Heart left ventricle (tissue), 16 donors: ENCODE measurements around the gene C22orf42. TPM values are rescaled to one million over a fixed set of nuclear protein-coding genes. Genes with fewer than 3 reads are reported as not detected.

Source experiments
- ATAC-seq, 4 donors: fragments of 200-7000 bp; cut with Tn5 transposase; one replicate each; pipeline ENCODE4 v1.9.1; 2020 to 2022; ENCODE audit warnings: moderate library complexity in 4 of 4, mild to moderate bottlenecking in 3 of 4, moderate number of reproducible peaks in 1 of 4
- DNase-seq, 5 donors: peaks; one replicate each; pipeline ENCODE4 v3.0.0-alpha.2; 2020
- H3K27ac ChIP-seq, 12 donors: fragments of 200-600 bp; sonication (generic) in 4 of 12; one replicate each; pipeline versions ENCODE4 v1.5.0 to v1.8.0; 2016 to 2022; ENCODE audit warnings: mild to moderate bottlenecking in 2 of 12
- H3K27me3 ChIP-seq, 9 donors: fragments of 200-600 bp; sonication (generic) in 2 of 9; one replicate each; pipeline versions ENCODE4 v1.5.1 to v1.8.0; 2016 to 2022; ENCODE audit warnings: mild to moderate bottlenecking in 3 of 9
- H3K36me3 ChIP-seq, 9 donors: fragments of 200-600 bp; sonication (generic) in 2 of 9; one replicate each; pipeline versions ENCODE4 v1.5.0 to v1.8.0; 2018 to 2022; ENCODE audit warnings: mild to moderate bottlenecking in 2 of 9
- H3K4me1 ChIP-seq, 12 donors: fragments of 200-600 bp; sonication (generic) in 4 of 12; one replicate each; pipeline versions ENCODE4 v1.5.0 to v1.8.0; 2016 to 2022; ENCODE audit warnings: mild to moderate bottlenecking in 3 of 12
- H3K4me3 ChIP-seq, 12 donors: fragments of 200-600 bp; sonication (generic) in 4 of 12; one replicate each; pipeline versions ENCODE4 v1.5.0 to v1.8.0; 2017 to 2022; ENCODE audit warnings: mild to moderate bottlenecking in 9 of 12, moderate library complexity in 4 of 12
- H3K9me3 ChIP-seq, 12 donors: fragments of 200-600 bp; sonication (generic) in 4 of 12; one replicate each; pipeline versions ENCODE4 v1.5.0 to v1.8.0; 2016 to 2022; ENCODE audit warnings: mild to moderate bottlenecking in 1 of 12
- POLR2A ChIP-seq, 2 donors: fragments of 450-650 bp; IDR thresholded peaks; one replicate each; pipeline ENCODE4 v1.6.1; 2017; ENCODE audit warnings: antibody characterized with exemption in 2 of 2, mild to moderate bottlenecking in 2 of 2, moderate library complexity in 2 of 2
- WGBS, 4 donors: extraction: QIAGEN DNeasy Blood & Tissue Kit in 2 of 4; methylation state at CpG; one replicate each; pipeline versions ENCODE4 v1.1.5 to v1.1.7; 2013 to 2018; 5-methylcytosine and 5-hydroxymethylcytosine counted together
- intact Hi-C, 10 donors: fragments of 100-400 bp; cut with DNase I; formaldehyde crosslinking; loops; one replicate each; pipeline versions ENCODE4 v1.11.1 to v1.14.2; 2022
- polyA plus RNA-seq, 2 donors: library from polyadenylated mRNA; stranded (reverse); fragments of 200-250 nt; gene quantifications; one replicate each; pipeline ENCODE4 v1.2.3, GENCODE V29; 2013
- total RNA-seq, 9 donors: library from RNA; depleted of rRNA in 2 of 9; stranded (reverse); fragments of >200 nt in 2 of 9; fragmentation: NEBNext Ultra II Directional in 3 of 9; extraction: Animal tissue kit (Norgen Biotek cat#: 25700) in 3 of 9; gene quantifications; one replicate each; pipeline versions ENCODE4 v1.1.0 to v1.2.4, GENCODE V29; 2016 to 2023
- TF ChIP-seq, protein P1 (sequence below), 12 donors: fragments of 200-600 bp; sonication (generic) in 4 of 12; IDR thresholded peaks; one replicate each; pipeline versions ENCODE4 v1.5.0 to v1.8.0; 2018 to 2022; ENCODE audit warnings: antibody characterized with exemption in 12 of 12, mild to moderate bottlenecking in 5 of 12
- donor health status: ischemic (EF 13 %, LVEDD 7.1; RV severe dilation, severe dysfunction).
- donor health status: healthy with polysubstance abuse.
- donor health status: DM: no; HTN: yes; CAD: no.
- donor health status: DM: no; HTN: no; CAD: no.
- donor health status: ischemic (EF 25% LVEDD 6.9; RV normal size, moderate dysfunction).
- donor health status: ischemic (EF 25% LVEDD 5.7; RV mildly dilated, moderate dysfunction).
- donor health status: healthy.
- donor health status: DM: yes; HTN: yes; CAD: no.
- donor health status: ischemic (EF 35%, LVEDD 5.7; RV mildly dilated, moderate dysfunction).
- donor health status: nonischemic (EF 11% LVEDD 7.7; RV severe dilation, severe dysfunction).
- donor health status: DM: yes; HTN: yes; CAD: no.
- donor health status: PGD.
- donor health status: ischemic (EF 29% LVEDD 5.4; RV normal size, mild dysfunction).
- donor health status: nonischemic (EF 23%, LVEDD 6.1; RV moderate dilation, normal function).

Gene C22orf42
- total and polyA plus RNA-seq, 11 donors, result not detected

DNA sequence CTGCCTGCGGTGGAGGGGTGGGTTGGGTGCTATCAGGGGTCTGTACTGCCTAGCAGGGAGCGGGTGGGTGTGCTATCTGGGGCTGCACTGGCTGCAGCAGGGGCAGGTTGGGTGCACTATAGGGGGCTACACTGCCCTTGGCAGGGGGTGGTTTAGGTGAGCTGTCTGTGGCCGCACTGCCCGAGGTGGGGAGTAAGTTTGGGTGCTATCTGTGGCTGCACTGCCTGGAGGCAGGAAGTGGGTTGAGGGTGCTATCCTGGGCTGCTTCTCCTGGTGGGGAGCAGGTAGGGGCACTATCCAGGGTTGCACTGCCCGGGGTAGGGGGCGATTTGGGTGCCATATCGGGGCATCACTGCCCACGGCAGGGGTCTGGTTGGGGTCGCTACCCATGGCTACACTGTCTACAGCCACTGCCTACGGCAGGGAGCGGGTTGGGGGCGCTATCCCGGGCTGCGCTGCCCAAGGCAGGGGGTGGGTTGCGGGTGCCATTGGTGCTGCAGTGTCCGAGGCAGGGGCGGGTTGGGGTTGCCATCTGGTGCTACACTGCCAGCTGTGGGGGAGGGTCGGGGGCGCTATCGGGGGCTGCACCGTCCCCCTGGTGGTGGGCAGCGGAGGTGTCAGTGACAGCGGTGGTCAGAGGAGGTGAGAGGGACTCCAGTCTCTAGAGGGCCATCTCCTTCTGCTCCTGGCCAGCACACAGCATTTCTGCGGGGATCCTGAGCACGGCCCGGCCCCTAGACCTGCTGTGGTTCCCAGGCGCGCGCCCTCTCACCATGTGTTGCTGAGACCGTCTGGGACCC is 47.1 kb upstream of the C22orf42 start:
- no peak for TF ChIP-seq POLR2A (IDR thresholded peaks at IDR 0.05)
- TF ChIP-seq, protein P1, sequence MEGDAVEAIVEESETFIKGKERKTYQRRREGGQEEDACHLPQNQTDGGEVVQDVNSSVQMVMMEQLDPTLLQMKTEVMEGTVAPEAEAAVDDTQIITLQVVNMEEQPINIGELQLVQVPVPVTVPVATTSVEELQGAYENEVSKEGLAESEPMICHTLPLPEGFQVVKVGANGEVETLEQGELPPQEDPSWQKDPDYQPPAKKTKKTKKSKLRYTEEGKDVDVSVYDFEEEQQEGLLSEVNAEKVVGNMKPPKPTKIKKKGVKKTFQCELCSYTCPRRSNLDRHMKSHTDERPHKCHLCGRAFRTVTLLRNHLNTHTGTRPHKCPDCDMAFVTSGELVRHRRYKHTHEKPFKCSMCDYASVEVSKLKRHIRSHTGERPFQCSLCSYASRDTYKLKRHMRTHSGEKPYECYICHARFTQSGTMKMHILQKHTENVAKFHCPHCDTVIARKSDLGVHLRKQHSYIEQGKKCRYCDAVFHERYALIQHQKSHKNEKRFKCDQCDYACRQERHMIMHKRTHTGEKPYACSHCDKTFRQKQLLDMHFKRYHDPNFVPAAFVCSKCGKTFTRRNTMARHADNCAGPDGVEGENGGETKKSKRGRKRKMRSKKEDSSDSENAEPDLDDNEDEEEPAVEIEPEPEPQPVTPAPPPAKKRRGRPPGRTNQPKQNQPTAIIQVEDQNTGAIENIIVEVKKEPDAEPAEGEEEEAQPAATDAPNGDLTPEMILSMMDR (IDR thresholded peaks at IDR 0.05), result no peak
- H3K27me3 ChIP-seq, result peaks cover 0 to 24% (median 13%) of the 10 kb centered on the region in 9 donors
- 84 to 90% (median 86%) methylated on average over 16 to 30 of the region's 30 CpGs for WGBS, 4 donors
- no peak overlapping the region for H3K4me3 ChIP-seq
- no peaks in the 10 kb centered on the region for H3K9me3 ChIP-seq
- no peaks in the 10 kb centered on the region for H3K36me3 ChIP-seq
- no peak overlapping the region for H3K27ac ChIP-seq
- no peak for ATAC-seq
- intact Hi-C loops, result loop anchor here in 8 of 10 donors (5.0 to 10.0 kb wide), 4 partner anchors 104 to 234 kb away; no protein-coding TSS in a partner anchor
- H3K4me1 ChIP-seq, result peaks cover 0 to 22% (median 0%) of the 10 kb centered on the region in 12 donors
- DNase-seq, result no peak

DNA sequence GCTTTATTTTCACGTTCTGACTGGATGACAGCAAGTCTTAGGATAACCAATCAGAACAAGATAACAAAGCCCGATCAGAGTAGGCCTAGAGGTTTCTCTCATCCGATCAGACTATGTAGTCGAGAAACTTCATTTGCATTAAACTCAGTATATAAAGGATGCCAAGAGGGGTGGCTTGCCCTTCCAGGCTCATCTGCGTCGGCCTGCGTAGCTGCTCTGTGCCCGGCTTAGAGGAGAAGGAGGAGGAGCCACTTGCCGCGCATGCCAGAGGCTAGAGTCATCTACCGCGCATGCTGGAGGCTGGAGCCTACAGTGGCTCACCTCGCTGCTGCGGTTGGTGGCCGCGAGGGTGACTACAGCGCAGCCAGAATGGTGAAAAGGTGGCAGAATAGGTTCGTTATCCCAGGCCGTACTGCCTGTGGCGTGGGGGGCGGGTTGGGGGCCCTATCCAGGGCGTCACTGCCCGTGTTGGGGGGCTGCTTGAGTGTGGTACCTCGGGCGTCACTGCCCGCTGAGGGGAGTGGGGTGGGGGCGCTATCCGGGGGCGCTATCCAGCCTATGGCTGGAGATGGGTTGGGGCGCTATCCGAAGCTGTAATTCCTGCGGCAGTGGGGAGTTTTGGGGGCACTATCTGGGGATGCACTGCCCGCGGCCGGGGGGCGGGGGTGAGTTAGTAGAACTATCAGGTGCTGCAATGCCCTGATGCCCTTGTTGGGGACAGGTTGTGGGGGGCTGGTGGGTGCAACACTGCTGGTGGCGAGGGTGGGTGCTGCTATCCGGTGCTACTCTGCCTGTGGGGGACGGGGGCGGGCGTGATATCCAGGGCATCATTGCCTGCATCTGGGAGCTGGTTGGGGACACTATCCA is 46.0 kb upstream of the C22orf42 start, which contains the start of gene RFPL2:
Gene RFPL2 (minus strand): TSS at position 218 of the 867 bp plus-strand sequence. CDS start 2,622 bp downstream, outside the sequence.
- DNase-seq, result peak in 2 of 5 donors; percentile 49 to 59
- Histone ChIP-seq H3K27me3 (peaks cover 0 to 24% (median 13%) of the 10 kb centered on the region in 9 donors), H3K4me3 (peak within 1 kb of the TSS in 8 of 12 donors; percentile 2 to 40 (median 24)), H3K36me3 (no peaks in the 10 kb centered on the region), H3K9me3 (no peaks in the 10 kb centered on the region), H3K27ac (no peak within 1 kb of the TSS), H3K4me1 (peaks cover 0 to 22% (median 0%) of the 10 kb centered on the region in 12 donors)
- peak in 3 of 4 donors; percentile 54 to 82 (median 62) for ATAC-seq
- no peak for TF ChIP-seq POLR2A (IDR thresholded peaks at IDR 0.05)
- TF ChIP-seq, protein P1 (IDR thresholded peaks at IDR 0.05), result no peak
- intact Hi-C loops, result loop anchor here in 8 of 10 donors (5.0 to 10.0 kb wide), 5 partner anchors 103 to 233 kb away; no protein-coding TSS in a partner anchor
- WGBS, 4 donors, result 69 to 77% (median 74%) methylated on average over 32 to 41 of the region's 41 CpGs

DNA sequence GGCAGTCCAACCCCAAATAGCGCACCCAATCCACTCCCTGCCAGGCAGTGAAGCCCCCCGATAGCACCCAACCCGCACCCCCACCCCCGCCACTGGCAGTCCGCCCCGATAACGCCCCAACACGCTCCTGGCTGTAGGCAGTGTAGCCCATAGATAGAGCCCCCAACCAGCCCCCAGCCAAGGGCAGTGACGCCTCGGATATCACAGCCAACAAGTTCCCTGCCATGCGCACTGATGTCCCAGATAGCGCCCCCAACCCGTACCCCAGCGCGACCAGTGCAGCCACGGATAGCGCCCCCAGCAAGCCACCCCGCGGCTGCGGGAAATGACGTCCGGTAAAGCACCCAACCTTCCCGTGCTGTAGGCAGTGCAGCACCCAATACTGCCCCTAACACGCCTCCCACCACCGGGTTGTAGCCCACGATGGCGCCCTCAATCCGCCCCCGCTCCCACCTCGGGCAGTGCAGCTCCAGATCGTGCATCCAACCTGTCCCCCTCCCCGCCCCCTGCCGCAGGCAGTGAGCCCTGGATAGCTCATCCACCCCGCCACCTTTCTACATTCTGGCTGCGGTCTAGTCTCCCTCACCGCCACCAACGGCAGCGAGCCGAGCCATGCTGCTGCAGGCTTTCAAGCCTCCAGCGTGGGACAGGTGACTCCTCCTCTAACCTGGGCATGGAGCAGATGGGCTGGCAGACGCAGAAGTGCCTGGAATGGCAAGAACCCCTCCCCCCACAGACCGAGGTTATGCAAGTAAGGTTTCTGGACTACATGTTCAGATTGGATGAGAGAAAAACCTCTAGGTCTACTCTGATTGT is 45.1 kb upstream of the C22orf42 start:
- intact Hi-C loops, result loop anchor here in 6 of 10 donors (5.0 to 10.0 kb wide), 2 partner anchors 173 to 229 kb away; no protein-coding TSS in a partner anchor
- DNase-seq, result no peak
- peak overlapping the region in 8 of 12 donors; percentile 2 to 40 (median 24) for H3K4me3 ChIP-seq
- no peak overlapping the region for H3K27ac ChIP-seq
- WGBS, 4 donors, result 35 to 59% (median 46%) methylated on average over 38 to 42 of the region's 42 CpGs
- TF ChIP-seq POLR2A (IDR thresholded peaks at IDR 0.05), result no peak
- TF ChIP-seq, protein P1 (IDR thresholded peaks at IDR 0.05), result no peak
- ATAC-seq, result peak in 1 of 4 donors; percentile 9
- no peaks in the 10 kb centered on the region for H3K36me3 ChIP-seq
- H3K9me3 ChIP-seq, result no peaks in the 10 kb centered on the region
- peaks cover 0 to 24% (median 13%) of the 10 kb centered on the region in 9 donors for H3K27me3 ChIP-seq
- peaks cover 0 to 22% (median 0%) of the 10 kb centered on the region in 12 donors for H3K4me1 ChIP-seq
